ENCODE measurements around the gene INAFM2.

DNA sequence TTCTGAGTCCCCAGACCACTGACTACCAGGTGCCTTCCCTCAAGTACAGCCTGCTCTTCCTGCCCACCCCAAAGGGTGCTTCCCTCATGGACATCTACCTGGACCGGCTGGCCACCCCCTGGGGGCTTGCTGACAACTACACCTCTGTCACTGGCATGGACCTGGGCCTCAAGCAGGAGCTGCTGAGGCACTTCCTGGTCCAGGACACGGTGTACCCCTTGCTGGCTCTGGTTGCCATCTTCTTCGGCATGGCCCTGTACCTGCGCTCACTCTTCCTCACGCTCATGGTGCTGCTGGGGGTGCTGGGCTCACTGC is 43.8 kb downstream of the INAFM2 start:
- TF ChIP-seq, protein P1, sequence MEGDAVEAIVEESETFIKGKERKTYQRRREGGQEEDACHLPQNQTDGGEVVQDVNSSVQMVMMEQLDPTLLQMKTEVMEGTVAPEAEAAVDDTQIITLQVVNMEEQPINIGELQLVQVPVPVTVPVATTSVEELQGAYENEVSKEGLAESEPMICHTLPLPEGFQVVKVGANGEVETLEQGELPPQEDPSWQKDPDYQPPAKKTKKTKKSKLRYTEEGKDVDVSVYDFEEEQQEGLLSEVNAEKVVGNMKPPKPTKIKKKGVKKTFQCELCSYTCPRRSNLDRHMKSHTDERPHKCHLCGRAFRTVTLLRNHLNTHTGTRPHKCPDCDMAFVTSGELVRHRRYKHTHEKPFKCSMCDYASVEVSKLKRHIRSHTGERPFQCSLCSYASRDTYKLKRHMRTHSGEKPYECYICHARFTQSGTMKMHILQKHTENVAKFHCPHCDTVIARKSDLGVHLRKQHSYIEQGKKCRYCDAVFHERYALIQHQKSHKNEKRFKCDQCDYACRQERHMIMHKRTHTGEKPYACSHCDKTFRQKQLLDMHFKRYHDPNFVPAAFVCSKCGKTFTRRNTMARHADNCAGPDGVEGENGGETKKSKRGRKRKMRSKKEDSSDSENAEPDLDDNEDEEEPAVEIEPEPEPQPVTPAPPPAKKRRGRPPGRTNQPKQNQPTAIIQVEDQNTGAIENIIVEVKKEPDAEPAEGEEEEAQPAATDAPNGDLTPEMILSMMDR (IDR thresholded peaks at IDR 0.05; ENCODE audit: low read depth, low read length, missing input control) = no peak
- TF ChIP-seq YY1 (IDR thresholded peaks at IDR 0.05) (no peak), FOXA2 (IDR thresholded peaks at IDR 0.05) (no peak)
- TF ChIP-seq, protein P2, sequence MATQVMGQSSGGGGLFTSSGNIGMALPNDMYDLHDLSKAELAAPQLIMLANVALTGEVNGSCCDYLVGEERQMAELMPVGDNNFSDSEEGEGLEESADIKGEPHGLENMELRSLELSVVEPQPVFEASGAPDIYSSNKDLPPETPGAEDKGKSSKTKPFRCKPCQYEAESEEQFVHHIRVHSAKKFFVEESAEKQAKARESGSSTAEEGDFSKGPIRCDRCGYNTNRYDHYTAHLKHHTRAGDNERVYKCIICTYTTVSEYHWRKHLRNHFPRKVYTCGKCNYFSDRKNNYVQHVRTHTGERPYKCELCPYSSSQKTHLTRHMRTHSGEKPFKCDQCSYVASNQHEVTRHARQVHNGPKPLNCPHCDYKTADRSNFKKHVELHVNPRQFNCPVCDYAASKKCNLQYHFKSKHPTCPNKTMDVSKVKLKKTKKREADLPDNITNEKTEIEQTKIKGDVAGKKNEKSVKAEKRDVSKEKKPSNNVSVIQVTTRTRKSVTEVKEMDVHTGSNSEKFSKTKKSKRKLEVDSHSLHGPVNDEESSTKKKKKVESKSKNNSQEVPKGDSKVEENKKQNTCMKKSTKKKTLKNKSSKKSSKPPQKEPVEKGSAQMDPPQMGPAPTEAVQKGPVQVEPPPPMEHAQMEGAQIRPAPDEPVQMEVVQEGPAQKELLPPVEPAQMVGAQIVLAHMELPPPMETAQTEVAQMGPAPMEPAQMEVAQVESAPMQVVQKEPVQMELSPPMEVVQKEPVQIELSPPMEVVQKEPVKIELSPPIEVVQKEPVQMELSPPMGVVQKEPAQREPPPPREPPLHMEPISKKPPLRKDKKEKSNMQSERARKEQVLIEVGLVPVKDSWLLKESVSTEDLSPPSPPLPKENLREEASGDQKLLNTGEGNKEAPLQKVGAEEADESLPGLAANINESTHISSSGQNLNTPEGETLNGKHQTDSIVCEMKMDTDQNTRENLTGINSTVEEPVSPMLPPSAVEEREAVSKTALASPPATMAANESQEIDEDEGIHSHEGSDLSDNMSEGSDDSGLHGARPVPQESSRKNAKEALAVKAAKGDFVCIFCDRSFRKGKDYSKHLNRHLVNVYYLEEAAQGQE (IDR thresholded peaks at IDR 0.05) = no peak
- TF ChIP-seq, protein P3, sequence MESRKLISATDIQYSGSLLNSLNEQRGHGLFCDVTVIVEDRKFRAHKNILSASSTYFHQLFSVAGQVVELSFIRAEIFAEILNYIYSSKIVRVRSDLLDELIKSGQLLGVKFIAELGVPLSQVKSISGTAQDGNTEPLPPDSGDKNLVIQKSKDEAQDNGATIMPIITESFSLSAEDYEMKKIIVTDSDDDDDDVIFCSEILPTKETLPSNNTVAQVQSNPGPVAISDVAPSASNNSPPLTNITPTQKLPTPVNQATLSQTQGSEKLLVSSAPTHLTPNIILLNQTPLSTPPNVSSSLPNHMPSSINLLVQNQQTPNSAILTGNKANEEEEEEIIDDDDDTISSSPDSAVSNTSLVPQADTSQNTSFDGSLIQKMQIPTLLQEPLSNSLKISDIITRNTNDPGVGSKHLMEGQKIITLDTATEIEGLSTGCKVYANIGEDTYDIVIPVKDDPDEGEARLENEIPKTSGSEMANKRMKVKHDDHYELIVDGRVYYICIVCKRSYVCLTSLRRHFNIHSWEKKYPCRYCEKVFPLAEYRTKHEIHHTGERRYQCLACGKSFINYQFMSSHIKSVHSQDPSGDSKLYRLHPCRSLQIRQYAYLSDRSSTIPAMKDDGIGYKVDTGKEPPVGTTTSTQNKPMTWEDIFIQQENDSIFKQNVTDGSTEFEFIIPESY (IDR thresholded peaks at IDR 0.05) = no peak
- TF ChIP-seq, protein P4, sequence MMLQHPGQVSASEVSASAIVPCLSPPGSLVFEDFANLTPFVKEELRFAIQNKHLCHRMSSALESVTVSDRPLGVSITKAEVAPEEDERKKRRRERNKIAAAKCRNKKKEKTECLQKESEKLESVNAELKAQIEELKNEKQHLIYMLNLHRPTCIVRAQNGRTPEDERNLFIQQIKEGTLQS (IDR thresholded peaks at IDR 0.05) = no peak

Data from liver (tissue), 3 donors.